Bone marrow (tissue), 2 donors: ENCODE data around the gene HHLA2.
A peak's percentile ranks its signal among the peaks of the same experiment; 100 is the strongest.

Source experiments
- DNase-seq, 2 donors: peaks; one replicate each; lab custom pipeline; 2025; lab: John Stamatoyannopoulos, UW

HHLA2 gene

GRCh38 chr3:108393128-108393900, 97.0 kb downstream of the HHLA2 start:
- no peak for DNase-seq

- no peak for DNase-seq
These were observed 97.7 kb downstream of the HHLA2 start for GRCh38 chr3:108394016-108394415.

DNA sequence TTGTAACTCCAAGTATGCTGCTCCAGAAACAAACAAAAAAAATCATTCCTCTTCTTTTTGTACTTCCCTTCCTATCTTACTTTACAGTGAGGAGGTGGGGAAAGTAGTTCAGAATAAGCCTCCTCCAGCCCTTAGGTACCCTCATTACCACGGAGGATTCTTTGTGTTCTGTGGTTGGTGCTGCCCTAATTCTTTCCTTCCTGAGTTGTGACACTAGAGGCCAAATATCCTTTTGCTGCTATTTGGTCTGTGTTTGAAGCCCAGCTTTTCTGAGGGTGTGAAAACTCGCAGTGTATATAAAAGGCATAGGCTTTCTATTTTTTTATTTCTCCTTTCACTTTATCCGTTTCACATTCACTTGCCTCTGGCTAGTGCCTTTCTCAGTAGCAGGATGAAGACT, 98.2 kb downstream of the HHLA2 start:
- no peak for DNase-seq

GRCh38 chr3:108396336-108396735, 100.0 kb downstream of the HHLA2 start:
- no peak for DNase-seq

DNA sequence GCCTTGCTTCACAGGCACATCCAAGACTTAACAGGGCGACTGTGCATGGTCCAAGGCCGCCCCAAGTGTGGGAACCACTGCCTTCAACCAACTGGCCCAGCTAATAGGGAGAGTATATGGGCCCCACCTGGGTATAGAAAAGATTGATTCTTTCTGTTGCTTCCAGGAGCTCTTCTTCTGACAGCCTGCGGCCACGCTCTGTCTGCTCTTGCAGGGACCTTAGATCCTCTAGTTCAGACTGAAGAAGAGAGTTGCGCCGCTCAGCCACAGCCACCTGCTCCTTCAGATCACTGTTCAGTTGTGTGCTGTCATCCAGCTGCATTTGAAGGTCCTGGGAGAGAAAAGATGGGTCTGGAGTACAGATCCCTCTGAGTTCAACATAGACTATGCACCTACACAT, 102.2 kb downstream of the HHLA2 start:
- DNase-seq = no peak

- no peak for DNase-seq
These were observed 105.5 kb downstream of the HHLA2 start for GRCh38 chr3:108401836-108402235.

DNA sequence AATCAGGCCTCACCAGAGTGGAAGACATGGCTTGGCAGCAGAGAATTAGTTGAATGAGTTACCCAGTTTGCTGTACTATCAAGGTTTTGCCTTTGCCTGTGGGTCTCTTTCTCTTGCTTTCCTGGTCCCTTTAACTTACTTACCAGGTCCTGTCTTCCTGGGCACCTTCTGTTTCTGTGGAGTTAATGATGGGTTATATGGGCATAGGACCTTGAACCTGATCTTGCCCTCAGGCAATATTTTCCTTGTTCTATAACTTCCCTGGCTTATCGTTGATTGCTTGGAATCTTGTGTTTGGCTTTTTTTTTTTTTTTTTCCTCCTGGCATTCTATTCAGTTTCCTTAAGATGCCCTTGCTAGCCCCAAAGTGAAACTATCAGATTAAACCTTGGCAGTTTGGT, 106.8 kb downstream of the HHLA2 start:
- DNase-seq = no peak

GRCh38 chr3:108403686-108404345, 107.5 kb downstream of the HHLA2 start:
- DNase-seq = no peak

- no peak for DNase-seq
These were observed 108.0 kb downstream of the HHLA2 start for GRCh38 chr3:108404368-108404767.

GRCh38 chr3:108406063-108406660, 109.8 kb downstream of the HHLA2 start:
- DNase-seq = peak in 1 of 2 donors; percentile 30

- DNase-seq = peak in 1 of 2 donors; percentile 23
These were observed 110.4 kb downstream of the HHLA2 start for GRCh38 chr3:108406661-108407206.

DNA sequence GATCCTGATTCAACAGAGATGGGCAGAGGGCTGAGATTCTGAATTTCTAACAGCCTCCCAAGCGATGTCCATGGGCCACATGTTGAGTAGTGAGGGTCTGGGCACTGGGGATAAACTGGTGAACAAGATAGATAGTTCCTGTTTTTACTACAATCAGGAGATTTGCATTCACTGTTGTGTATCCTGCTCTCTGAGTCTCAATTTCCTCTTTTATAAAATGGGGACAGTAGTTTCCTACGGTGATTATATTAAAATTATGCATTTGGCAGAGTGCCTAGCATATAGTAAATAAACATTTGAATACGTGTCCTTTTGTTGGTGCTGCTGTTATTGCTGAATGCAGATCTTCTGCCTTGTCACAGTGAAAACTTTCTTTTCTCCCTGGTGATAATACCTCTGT, 111.5 kb downstream of the HHLA2 start:
- DNase-seq = peak in 1 of 2 donors; percentile 65

DNA sequence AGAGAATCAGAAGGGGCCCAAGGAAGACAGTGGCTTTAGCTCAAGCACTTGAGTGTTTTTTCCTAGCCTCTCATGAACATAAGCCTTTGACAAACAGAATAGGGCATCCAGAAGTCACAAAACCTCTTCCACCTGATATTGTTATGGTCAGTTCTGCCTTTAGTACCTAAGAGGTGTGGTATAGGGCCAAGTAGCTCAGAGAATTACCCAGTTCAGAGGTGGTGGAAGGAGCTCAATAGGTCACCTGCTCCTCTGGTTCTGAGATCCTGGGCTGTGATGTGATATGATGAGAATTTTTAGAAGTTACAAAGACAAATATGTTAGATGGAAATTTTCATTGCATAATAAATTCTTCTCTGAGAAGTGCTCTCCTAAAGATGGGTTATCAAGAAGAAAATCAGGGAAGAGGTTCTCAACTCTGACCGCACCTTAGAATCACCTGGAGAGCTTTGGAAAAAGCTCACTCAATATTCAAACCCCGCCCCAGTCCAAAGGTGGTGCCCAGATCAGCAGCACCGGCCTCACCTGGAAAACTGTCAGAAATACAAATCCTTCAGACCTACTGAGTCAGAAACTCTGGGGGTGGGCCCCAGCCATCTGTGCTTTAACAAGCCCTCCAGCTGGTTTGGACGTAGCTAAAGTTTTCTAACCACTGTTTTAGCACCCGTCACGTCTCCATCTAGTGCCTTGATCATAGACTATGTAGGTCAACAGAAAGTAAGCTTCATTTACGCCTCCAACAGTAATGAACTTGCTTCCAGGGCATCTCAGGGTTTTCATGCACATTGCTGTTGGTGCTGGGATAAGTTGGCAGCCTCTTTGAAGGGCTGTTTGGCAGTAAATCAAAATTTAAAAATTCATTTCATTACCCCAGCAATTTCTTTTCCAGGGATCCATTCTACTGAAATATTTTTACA, 112.8 kb downstream of the HHLA2 start:
- DNase-seq = no peak

DNA sequence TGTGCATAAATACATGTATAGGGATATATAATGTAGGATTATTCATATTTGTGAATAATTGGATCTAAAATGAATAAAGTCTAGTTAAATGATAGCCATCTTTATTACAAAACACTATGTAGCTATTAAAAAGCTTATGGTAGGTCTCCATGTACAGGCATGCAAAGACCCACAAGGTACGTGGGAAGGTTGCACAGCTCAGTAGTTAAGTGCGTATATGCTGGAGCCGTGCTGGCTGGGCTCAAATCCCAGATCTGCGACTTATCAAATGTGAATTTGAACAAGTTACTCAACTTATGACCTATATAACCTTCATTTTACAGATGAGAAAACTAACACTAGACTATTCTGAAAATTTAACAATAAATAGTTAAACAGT, 113.4 kb downstream of the HHLA2 start:
- DNase-seq = no peak

GRCh38 chr3:108410531-108410984, 114.2 kb downstream of the HHLA2 start:
- DNase-seq = no peak

GRCh38 chr3:108412121-108412750, 115.9 kb downstream of the HHLA2 start:
- DNase-seq = no peak

- no peak for DNase-seq
These were observed 117.7 kb downstream of the HHLA2 start for GRCh38 chr3:108414007-108414406.

DNA sequence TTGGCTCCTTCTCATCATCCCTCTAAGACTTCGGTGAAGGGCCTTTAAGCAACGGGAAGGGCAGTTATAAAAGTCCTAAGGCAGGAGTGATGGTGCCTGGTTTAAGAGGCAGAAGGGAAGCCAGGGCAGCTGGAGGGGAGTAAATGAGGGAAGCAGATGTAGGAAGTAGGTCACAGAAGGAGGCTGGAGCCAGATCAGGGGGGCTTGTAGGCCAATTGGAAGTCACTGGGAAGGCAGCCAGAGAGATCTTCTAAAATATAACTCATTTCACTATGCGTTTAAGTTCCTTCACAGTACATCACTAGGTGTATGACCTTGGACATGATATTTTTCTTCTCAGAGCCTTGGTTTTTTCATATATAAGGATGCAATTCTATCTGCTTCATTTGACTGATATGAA, 119.3 kb downstream of the HHLA2 start:
- DNase-seq = peak in 1 of 2 donors; percentile 64

GRCh38 chr3:108416111-108416869, 119.9 kb downstream of the HHLA2 start:
- no peak for DNase-seq

DNA sequence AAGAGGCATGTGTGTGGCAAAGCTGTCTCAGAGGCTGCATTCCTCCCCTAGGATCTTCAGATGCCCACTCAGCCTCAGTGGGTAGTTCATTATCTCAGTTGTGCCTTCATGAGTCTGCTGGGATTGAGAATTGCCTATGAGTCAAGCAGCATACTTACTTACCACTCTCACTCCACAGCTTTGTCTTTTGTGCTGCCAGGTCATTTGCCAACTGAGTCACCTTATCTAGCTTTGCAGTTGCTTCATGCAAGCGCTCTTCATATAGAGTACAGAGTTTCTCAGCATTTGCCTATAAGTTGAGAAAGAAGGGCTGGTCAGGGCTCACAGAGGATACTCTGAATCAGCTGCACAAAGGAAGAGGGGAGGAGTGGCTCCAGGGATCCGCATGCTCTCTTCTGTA, 124.6 kb downstream of the HHLA2 start:
- no peak for DNase-seq
